Measurements from ENCODE around the gene ENPP6. TPM values are rescaled to one million over a fixed set of nuclear protein-coding genes. Genes with fewer than 3 reads are reported as not detected.

Gene ENPP6
- total RNA-seq, 2 experiments from 2014 or later: not detected

- Histone ChIP-seq H3K27ac (ENCODE audit: low read depth in 1 of 2, low read length in 2 of 2) (no peak overlapping the region), H3K27me3 (ENCODE audit: control insufficient read depth in 1 of 2, insufficient read depth in 2 of 2, low read length in 2 of 2) (peaks cover 0 to 4% of the 10 kb centered on the region in 2 experiments), H3K4me1 (ENCODE audit: insufficient read depth, low read length) (no peaks in the 10 kb centered on the region), H3K36me3 (ENCODE audit: insufficient read depth, low read length) (no peaks in the 10 kb centered on the region), H3K9me3 (ENCODE audit: control insufficient read depth in 1 of 2, insufficient read depth in 1 of 2, low read length in 2 of 2) (no peaks in the 10 kb centered on the region), H3K4me3 (ENCODE audit: low read length) (no peak overlapping the region)
- intact Hi-C loops (cut with DNase I, micrococcal nuclease): no loop called here
- CTCF ChIA-PET: no interaction called here
- H3K4me1 Mint-ChIP-seq (ENCODE audit: low read depth): no peaks in the 10 kb centered on the region
- no peak for TF ChIP-seq CTCF (IDR thresholded peaks at IDR 0.05)
- DNase-seq (no peak), ATAC-seq (ENCODE audit: poor library complexity) (no peak)
- H3K27ac Mint-ChIP-seq: no peak overlapping the region
- H3K4me3 Mint-ChIP-seq: no peak overlapping the region
- POLR2A ChIA-PET: no interaction called here
- no peaks in the 10 kb centered on the region for H3K9me3 Mint-ChIP-seq
- H3K36me3 Mint-ChIP-seq (ENCODE audit: low read depth): no peaks in the 10 kb centered on the region
- H3K27me3 Mint-ChIP-seq: peaks cover 54% of the 10 kb centered on the region
Observed at GRCh38 chr4:184110452-184111224, 107.0 kb downstream of the ENPP6 start.

GRCh38 chr4:184108006-184108501 is 109.6 kb downstream of the ENPP6 start:
- ATAC-seq (ENCODE audit: poor library complexity) (no peak), DNase-seq (no peak)
- Histone ChIP-seq H3K4me3 (ENCODE audit: low read length) (no peak overlapping the region), H3K4me1 (ENCODE audit: insufficient read depth, low read length) (no peaks in the 10 kb centered on the region), H3K27ac (ENCODE audit: low read depth in 1 of 2, low read length in 2 of 2) (no peak overlapping the region), H3K27me3 (ENCODE audit: control insufficient read depth in 1 of 2, insufficient read depth in 2 of 2, low read length in 2 of 2) (peaks cover 0 to 2% of the 10 kb centered on the region in 2 experiments), H3K9me3 (ENCODE audit: control insufficient read depth in 1 of 2, insufficient read depth in 1 of 2, low read length in 2 of 2) (no peaks in the 10 kb centered on the region), H3K36me3 (ENCODE audit: insufficient read depth, low read length) (no peaks in the 10 kb centered on the region)
- TF ChIP-seq CTCF (IDR thresholded peaks at IDR 0.05): no peak
- no peak overlapping the region for H3K4me3 Mint-ChIP-seq
- no peak overlapping the region for H3K27ac Mint-ChIP-seq
- POLR2A ChIA-PET: no interaction called here
- peaks cover 40% of the 10 kb centered on the region for H3K27me3 Mint-ChIP-seq
- CTCF ChIA-PET: no interaction called here
- no peaks in the 10 kb centered on the region for H3K4me1 Mint-ChIP-seq (ENCODE audit: low read depth)
- intact Hi-C loops (cut with DNase I, micrococcal nuclease): no loop called here
- H3K36me3 Mint-ChIP-seq (ENCODE audit: low read depth): no peaks in the 10 kb centered on the region
- H3K9me3 Mint-ChIP-seq: no peaks in the 10 kb centered on the region

- Histone ChIP-seq H3K27me3 (ENCODE audit: control insufficient read depth in 1 of 2, insufficient read depth in 2 of 2, low read length in 2 of 2) (peaks cover 0 to 3% of the 10 kb centered on the region in 2 experiments), H3K4me1 (ENCODE audit: insufficient read depth, low read length) (no peaks in the 10 kb centered on the region), H3K27ac (ENCODE audit: low read depth in 1 of 2, low read length in 2 of 2) (no peak overlapping the region), H3K4me3 (ENCODE audit: low read length) (no peak overlapping the region), H3K36me3 (ENCODE audit: insufficient read depth, low read length) (no peaks in the 10 kb centered on the region), H3K9me3 (ENCODE audit: control insufficient read depth in 1 of 2, insufficient read depth in 1 of 2, low read length in 2 of 2) (no peaks in the 10 kb centered on the region)
- no peak for ATAC-seq (ENCODE audit: poor library complexity)
- no peaks in the 10 kb centered on the region for H3K36me3 Mint-ChIP-seq (ENCODE audit: low read depth)
- intact Hi-C loops (cut with DNase I, micrococcal nuclease): loop anchor here in 1 of 2 experiments (5.0 kb wide), 1 partner anchor 632 kb away; no protein-coding TSS in a partner anchor
- H3K27me3 Mint-ChIP-seq: peaks cover 15% of the 10 kb centered on the region
- ChIA-PET POLR2A (no interaction called here), CTCF (interaction anchor here (1.0 kb wide), 1 partner anchor 14 kb away, joined by 3 read pairs; no protein-coding TSS in a partner anchor)
- DNase-seq: no peak
- no peaks in the 10 kb centered on the region for H3K9me3 Mint-ChIP-seq
- no peak overlapping the region for H3K4me3 Mint-ChIP-seq
- no peak for TF ChIP-seq CTCF (IDR thresholded peaks at IDR 0.05)
- no peaks in the 10 kb centered on the region for H3K4me1 Mint-ChIP-seq (ENCODE audit: low read depth)
- H3K27ac Mint-ChIP-seq: no peak overlapping the region
Observed at GRCh38 chr4:184104419-184105101, 113.1 kb downstream of the ENPP6 start.
